SU-DHL-6 (cell line): ENCODE measurements around the gene EFCAB6.

Experiments used
- H2AFZ ChIP-seq: fragments of 200-600 bp; sonication (generic); 2 replicates; pipeline ENCODE4 v1.6.1; 2014; ENCODE audit warnings: low read depth, mild to moderate bottlenecking, moderate library complexity, mixed read lengths, antibody characterized with exemption, low read length; ENCODE audit not compliant: severe bottlenecking
- H3F3A ChIP-seq: fragments of 200-600 bp; shearing (Covaris generic); 2 replicates; pipeline ENCODE4 v1.6.0; 2016; ENCODE audit warnings: antibody characterized with exemption, mild to moderate bottlenecking; ENCODE audit not compliant: insufficient read depth
- H3K27ac ChIP-seq: fragments of 200-600 bp; sonication (generic); 2 replicates; pipeline ENCODE4 v1.5.1; 2016; ENCODE audit warnings: low read depth, mild to moderate bottlenecking, low read length, moderate library complexity, mixed read lengths
- H3K27me3 ChIP-seq: fragments of 200-600 bp; sonication (generic), shearing (Covaris generic); 2 replicates; pipeline ENCODE4 v1.6.0; 2014; ENCODE audit warnings: mild to moderate bottlenecking, low read length
- H3K36me3 ChIP-seq: fragments of 200-600 bp; sonication (generic); 2 replicates; pipeline ENCODE4 v1.6.1; 2014; ENCODE audit warnings: mild to moderate bottlenecking, low read length, mixed read lengths
- H3K4me2 ChIP-seq: fragments of 300-600, 200-600 bp; shearing (Covaris generic), sonication (generic); 2 replicates; pipeline ENCODE4 v1.6.0; 2014; ENCODE audit warnings: low read length, low read depth, mild to moderate bottlenecking; ENCODE audit not compliant: poor library complexity, severe bottlenecking
- H3K4me3 ChIP-seq: fragments of 200-600 bp; sonication (generic); 2 replicates; pipeline ENCODE4 v1.5.1; 2014; ENCODE audit warnings: antibody characterized with exemption, low read length, mild to moderate bottlenecking, mixed read lengths; ENCODE audit not compliant: insufficient read depth, poor library complexity, severe bottlenecking
- H3K79me2 ChIP-seq: fragments of 200-600 bp; sonication (generic); 2 replicates; pipeline ENCODE4 v1.6.1; 2014; ENCODE audit warnings: mild to moderate bottlenecking, low read length, moderate library complexity; ENCODE audit not compliant: insufficient read depth
- H3K9ac ChIP-seq: fragments of 200-600 bp; sonication (generic); 2 replicates; pipeline ENCODE4 v1.7.0; 2014; ENCODE audit warnings: mild to moderate bottlenecking, low read length
- H3K9me2 ChIP-seq: fragments of 200-600 bp; sonication (generic); replicated peaks from 2 replicates; pipeline ENCODE4 v1.6.1; 2014; ENCODE audit warnings: low read length; ENCODE audit not compliant: insufficient read depth
- H3K9me3 ChIP-seq: fragments of 200-600 bp; sonication (generic); 2 replicates; pipeline ENCODE4 v1.6.1; 2014; ENCODE audit warnings: low read length, mixed read lengths; ENCODE audit not compliant: insufficient read depth
- H4K20me1 ChIP-seq: fragments of 200-600 bp; sonication (generic); 2 replicates; pipeline ENCODE4 v1.6.1; 2014; ENCODE audit warnings: low read depth, mild to moderate bottlenecking, antibody characterized with exemption, low read length, moderate library complexity, mixed read lengths
- EZH2phosphoT487 ChIP-seq: fragments of 200-600 bp; sonication (generic), shearing (Covaris generic); conservative IDR thresholded peaks from 2 replicates; pipeline ENCODE4 v1.6.1; 2018; ENCODE audit warnings: mild to moderate bottlenecking, antibody characterized with exemption, low read length, moderate library complexity, mixed read lengths
- TF ChIP-seq, protein P1 (sequence below): fragments of 200-600 bp; sonication (generic); IDR thresholded peaks from one replicate; pipeline ENCODE4 v1.5.1; 2017; ENCODE audit warnings: antibody characterized with exemption, mild to moderate bottlenecking, low read length, moderate library complexity; ENCODE audit not compliant: insufficient read depth, poor library complexity, severe bottlenecking

EFCAB6 gene

DNA sequence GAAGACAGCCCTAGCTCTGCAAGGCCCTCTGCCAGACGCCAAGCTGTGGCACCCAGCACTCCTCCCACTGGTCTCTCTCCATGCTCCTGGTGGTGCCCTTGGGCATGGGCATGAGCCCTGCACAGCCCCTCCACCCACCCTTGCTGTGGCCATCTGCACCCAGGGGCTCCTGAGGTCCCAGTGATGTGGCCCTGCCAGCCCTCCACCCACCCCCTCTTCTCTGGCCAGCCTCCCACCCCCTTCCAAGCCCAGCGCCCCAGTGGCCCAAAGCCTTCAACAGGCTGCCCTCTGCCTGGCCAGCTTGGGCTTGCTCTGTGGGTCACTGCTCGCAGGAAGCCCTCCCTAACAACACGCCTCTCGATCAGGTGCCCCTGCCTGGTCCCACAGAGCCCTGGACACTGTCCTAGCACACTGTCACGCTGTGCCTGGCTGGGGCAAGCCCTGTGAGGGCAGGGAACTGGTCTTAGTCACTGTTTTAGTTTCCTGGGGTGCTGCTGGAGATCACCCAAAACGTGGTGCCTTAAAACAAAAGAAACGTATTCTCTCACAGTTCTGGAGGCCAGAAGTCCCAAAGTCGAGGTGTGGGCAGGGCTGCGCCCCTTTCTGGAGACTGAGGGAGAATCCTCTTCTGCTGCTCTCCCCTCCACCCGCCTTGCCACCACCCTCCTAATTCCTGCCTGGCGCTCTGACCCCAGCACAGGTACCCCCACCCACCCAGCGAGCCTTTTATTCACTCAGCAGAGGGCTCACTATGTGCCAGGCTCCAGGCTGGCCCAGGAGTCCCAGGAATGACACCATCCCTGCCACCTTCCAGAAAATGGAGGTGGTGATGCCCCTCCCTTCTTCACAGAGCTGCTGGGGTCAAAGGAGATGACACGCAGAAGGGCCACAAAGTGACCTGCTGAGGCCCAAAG lies 35.5 kb upstream of the EFCAB6 start:
- Histone ChIP-seq H3K9ac (no peak overlapping the region), H3F3A (no peaks in the 10 kb centered on the region), H3K4me3 (no peak overlapping the region), H3K9me3 (no peaks in the 10 kb centered on the region), H3K4me2 (no peak overlapping the region), H3K27me3 (no peaks in the 10 kb centered on the region), H3K79me2 (no peaks in the 10 kb centered on the region), H3K36me3 (no peaks in the 10 kb centered on the region), H3K9me2 (no peaks in the 10 kb centered on the region), H2AFZ (no peak overlapping the region), H4K20me1 (no peaks in the 10 kb centered on the region), H3K27ac (no peak overlapping the region)
- TF ChIP-seq, protein P1, sequence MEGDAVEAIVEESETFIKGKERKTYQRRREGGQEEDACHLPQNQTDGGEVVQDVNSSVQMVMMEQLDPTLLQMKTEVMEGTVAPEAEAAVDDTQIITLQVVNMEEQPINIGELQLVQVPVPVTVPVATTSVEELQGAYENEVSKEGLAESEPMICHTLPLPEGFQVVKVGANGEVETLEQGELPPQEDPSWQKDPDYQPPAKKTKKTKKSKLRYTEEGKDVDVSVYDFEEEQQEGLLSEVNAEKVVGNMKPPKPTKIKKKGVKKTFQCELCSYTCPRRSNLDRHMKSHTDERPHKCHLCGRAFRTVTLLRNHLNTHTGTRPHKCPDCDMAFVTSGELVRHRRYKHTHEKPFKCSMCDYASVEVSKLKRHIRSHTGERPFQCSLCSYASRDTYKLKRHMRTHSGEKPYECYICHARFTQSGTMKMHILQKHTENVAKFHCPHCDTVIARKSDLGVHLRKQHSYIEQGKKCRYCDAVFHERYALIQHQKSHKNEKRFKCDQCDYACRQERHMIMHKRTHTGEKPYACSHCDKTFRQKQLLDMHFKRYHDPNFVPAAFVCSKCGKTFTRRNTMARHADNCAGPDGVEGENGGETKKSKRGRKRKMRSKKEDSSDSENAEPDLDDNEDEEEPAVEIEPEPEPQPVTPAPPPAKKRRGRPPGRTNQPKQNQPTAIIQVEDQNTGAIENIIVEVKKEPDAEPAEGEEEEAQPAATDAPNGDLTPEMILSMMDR = no peak
- TF ChIP-seq EZH2phosphoT487 = no peak

DNA sequence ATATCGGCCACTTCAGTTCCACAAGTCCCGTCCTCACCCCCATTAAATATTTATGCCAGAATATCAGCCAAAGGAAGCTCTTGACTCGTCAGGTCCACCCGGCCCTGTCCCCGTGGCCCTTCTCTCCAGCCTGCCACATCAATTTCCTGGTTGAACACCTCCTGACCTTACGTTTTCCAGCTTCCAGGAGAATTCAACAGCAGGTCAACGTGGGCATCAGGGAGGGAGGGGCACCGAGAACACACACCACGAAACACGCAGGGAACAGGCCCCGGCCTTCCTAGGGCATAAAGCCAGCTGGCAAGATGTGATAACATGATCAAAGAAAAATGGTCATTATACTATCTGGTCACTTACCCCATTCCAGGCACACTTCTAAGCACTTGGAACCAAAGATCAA lies 34.9 kb upstream of the EFCAB6 start:
- TF ChIP-seq, protein P1 = no peak
- TF ChIP-seq EZH2phosphoT487 = no peak
- Histone ChIP-seq H3K27me3 (no peaks in the 10 kb centered on the region), H2AFZ (no peak overlapping the region), H3K9ac (no peak overlapping the region), H3K27ac (no peak overlapping the region), H3K9me2 (no peaks in the 10 kb centered on the region), H3K9me3 (no peaks in the 10 kb centered on the region), H4K20me1 (no peaks in the 10 kb centered on the region), H3K36me3 (no peaks in the 10 kb centered on the region), H3K4me3 (no peak overlapping the region), H3F3A (no peaks in the 10 kb centered on the region), H3K79me2 (no peaks in the 10 kb centered on the region), H3K4me2 (no peak overlapping the region)

DNA sequence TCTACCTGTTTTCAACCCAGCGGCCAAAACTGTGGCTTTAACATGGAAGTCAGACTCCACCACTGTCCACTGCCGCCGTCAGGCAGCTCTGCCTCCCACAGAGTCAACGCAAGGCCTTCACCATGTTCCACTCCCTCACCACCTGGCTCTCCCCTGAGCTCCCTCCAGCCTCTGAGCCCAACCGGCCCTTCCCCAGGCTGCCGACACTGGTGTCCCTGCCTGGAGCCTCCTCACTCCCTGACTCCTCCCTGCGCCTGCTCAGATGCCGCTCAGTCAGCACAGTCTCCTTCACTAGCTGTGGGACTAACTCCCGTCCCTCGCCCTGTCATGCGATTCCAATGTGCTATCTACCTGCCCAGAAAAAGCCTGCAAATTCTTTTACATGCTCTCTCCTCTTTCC lies 33.9 kb upstream of the EFCAB6 start:
- no peaks in the 10 kb centered on the region for H4K20me1 ChIP-seq
- H3K79me2 ChIP-seq = no peaks in the 10 kb centered on the region
- no peaks in the 10 kb centered on the region for H3F3A ChIP-seq
- no peaks in the 10 kb centered on the region for H3K9me3 ChIP-seq
- no peak overlapping the region for H3K4me3 ChIP-seq
- H3K27ac ChIP-seq = no peak overlapping the region
- no peaks in the 10 kb centered on the region for H3K9me2 ChIP-seq
- H3K36me3 ChIP-seq = no peaks in the 10 kb centered on the region
- no peak overlapping the region for H3K4me2 ChIP-seq
- no peaks in the 10 kb centered on the region for H3K27me3 ChIP-seq
- TF ChIP-seq EZH2phosphoT487 = no peak
- TF ChIP-seq, protein P1 = no peak
- no peak overlapping the region for H3K9ac ChIP-seq
- H2AFZ ChIP-seq = no peak overlapping the region
